Measurements from ENCODE around the gene SH3BP2. TPM values are rescaled to one million over a fixed set of nuclear protein-coding genes. Genes with fewer than 3 reads are reported as not detected.

Gene SH3BP2
- total and polyA plus RNA-seq, 12 donors = 10.4 to 47.7 (median 16.4) TPM

DNA sequence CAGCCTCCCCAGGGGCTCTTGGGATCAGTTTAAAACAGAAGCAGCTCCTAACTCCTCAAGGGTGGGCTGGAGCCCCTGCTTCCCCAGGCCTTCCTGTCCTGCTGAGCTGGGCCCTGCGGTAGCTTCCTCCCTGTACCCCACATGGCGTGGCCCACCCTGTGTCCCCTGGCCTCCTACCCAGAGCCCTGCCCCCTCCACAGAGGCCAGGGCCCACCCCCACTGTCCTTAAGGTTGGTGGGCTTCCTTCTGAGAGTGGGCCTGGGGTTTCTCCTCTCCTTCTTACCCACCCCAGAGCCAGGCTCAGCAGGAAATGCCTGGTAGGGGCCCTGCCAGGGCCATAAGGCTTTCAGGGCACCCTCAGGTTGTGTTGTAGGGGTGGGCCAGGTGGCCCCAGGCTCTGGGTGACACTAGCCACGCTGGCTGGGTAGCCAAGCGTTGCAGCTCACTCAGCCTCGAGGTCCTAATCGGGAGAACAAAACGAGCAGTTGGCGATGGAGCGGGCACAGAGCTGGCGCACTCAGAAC is 11.6 kb downstream of the SH3BP2 start:
- H3K4me3 ChIP-seq = no peak overlapping the region
- no peaks in the 10 kb centered on the region for H3K27me3 ChIP-seq
- H3K4me1 ChIP-seq = peaks cover 63 to 95% (median 88%) of the 10 kb centered on the region in 9 donors
- no peaks in the 10 kb centered on the region for H3K9me3 ChIP-seq
- ATAC-seq = no peak
- H3K27ac ChIP-seq = peak overlapping the region in 9 of 10 donors; percentile 36 to 91 (median 79)
- no peak for DNase-seq
- whole genome bisulfite sequencing, 2 donors = 88 to 90% methylated on average over 10 of the region's 10 CpGs
- TF ChIP-seq, protein P1, sequence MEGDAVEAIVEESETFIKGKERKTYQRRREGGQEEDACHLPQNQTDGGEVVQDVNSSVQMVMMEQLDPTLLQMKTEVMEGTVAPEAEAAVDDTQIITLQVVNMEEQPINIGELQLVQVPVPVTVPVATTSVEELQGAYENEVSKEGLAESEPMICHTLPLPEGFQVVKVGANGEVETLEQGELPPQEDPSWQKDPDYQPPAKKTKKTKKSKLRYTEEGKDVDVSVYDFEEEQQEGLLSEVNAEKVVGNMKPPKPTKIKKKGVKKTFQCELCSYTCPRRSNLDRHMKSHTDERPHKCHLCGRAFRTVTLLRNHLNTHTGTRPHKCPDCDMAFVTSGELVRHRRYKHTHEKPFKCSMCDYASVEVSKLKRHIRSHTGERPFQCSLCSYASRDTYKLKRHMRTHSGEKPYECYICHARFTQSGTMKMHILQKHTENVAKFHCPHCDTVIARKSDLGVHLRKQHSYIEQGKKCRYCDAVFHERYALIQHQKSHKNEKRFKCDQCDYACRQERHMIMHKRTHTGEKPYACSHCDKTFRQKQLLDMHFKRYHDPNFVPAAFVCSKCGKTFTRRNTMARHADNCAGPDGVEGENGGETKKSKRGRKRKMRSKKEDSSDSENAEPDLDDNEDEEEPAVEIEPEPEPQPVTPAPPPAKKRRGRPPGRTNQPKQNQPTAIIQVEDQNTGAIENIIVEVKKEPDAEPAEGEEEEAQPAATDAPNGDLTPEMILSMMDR (IDR thresholded peaks at IDR 0.05) = no peak
- peaks cover 0 to 30% (median 0%) of the 10 kb centered on the region in 9 donors for H3K36me3 ChIP-seq
- intact Hi-C loops (cut with DNase I) = loop anchor here in 2 of 10 donors (5.0 kb wide), 2 partner anchors 42 to 68 kb away; no protein-coding TSS in a partner anchor

DNA sequence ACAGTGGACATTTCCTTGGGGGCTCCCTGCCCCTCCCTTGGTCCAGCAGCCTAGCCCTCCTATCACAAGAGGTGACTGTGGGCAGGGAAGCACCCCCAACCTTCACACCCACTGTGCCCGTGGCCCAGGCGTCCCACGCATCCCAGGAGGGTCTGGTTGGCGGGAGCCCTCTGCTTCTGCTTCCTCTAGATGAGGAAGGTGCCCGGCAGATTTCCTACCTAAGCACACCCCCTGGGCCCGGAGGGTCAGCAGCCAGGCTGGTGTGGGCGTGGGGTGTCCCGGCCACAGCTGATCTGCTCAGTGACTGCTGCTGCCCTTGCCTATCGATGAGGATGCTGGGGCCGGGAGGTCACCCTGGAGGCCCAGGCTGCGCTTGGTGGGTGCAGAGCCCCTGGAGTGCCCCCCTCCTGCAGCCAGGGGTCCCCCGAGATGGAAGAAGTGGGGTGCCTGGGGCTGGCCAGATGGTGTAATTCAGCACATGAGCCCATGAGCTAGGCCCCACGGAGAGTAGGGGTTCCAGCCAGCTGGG is 12.2 kb downstream of the SH3BP2 start:
- TF ChIP-seq, protein P1 (IDR thresholded peaks at IDR 0.05) = no peak
- H3K4me3 ChIP-seq = no peak overlapping the region
- ATAC-seq = no peak
- intact Hi-C loops (cut with DNase I) = loop anchor here in 2 of 10 donors (5.0 kb wide), 3 partner anchors 37 to 67 kb away; partner anchors contain the start of gene ADD1 (in 1 of the 2)
- peaks cover 64 to 95% (median 88%) of the 10 kb centered on the region in 9 donors for H3K4me1 ChIP-seq
- H3K27ac ChIP-seq = peak overlapping the region; percentile 22 to 91 (median 80)
- peaks cover 0 to 30% (median 0%) of the 10 kb centered on the region in 9 donors for H3K36me3 ChIP-seq
- DNase-seq = peak in 1 of 2 donors; percentile 19
- no peaks in the 10 kb centered on the region for H3K27me3 ChIP-seq
- no peaks in the 10 kb centered on the region for H3K9me3 ChIP-seq
- WGBS, 2 donors = 83 to 87% methylated on average over 13 of the region's 13 CpGs

DNA sequence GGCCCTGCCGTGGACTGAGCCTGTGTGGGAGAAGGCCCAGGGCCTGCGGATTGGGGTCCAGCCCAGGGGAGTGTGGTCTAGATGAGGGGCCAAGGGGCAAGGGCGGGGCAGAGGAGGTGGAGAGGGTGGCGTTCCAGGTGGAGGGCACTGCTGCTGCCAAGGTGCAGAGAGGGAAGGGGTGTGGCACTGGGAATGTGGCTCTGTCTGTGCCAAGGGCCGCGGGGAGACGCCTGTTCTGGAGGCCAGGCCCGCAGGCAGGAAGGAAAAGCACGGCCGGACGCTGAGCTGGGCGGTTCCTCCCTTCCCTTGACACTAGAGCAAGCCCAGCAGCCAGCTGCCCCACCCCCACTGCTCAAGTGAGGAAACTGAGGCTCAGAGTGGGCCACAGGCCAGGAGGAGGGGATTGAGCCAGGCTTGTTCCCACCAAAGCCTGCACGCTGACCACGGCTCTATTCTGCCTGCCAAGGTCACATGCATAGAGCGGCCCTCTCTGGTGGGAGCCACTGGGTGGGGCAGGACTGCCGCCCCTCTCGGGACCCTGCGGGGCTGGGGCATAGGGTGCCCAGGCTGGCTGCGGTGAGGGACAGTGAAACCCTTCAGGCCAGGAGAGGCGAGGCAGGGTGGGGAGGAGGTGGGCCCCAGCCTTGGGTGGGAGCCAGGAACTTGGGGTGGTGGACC is 13.0 kb downstream of the SH3BP2 start:
- H3K4me3 ChIP-seq = peak overlapping the region in 2 of 10 donors; percentile 8 to 15
- 30% methylated on average over 20 of the region's 20 CpGs for WGBS, 2 donors
- DNase-seq = peak; percentile 71 to 80
- TF ChIP-seq, protein P1 (IDR thresholded peaks at IDR 0.05) = no peak
- no peaks in the 10 kb centered on the region for H3K27me3 ChIP-seq
- intact Hi-C loops (cut with DNase I) = loop anchor here in 1 of 10 donors (5.0 kb wide), 1 partner anchor 36 kb away; the partner anchor contains the start of gene ADD1
- H3K27ac ChIP-seq = peak overlapping the region; percentile 69 to 91 (median 80)
- peaks cover 0 to 30% (median 0%) of the 10 kb centered on the region in 9 donors for H3K36me3 ChIP-seq
- peak; percentile 21 to 65 (median 51) for ATAC-seq
- peaks cover 61 to 95% (median 88%) of the 10 kb centered on the region in 9 donors for H3K4me1 ChIP-seq
- H3K9me3 ChIP-seq = no peaks in the 10 kb centered on the region

All from heart right ventricle (tissue), 16 donors.